ENCODE data around the gene OBP2A.
"Not testable (repeated sequence)": the region's sequence is repeated elsewhere in the genome, so short reads cannot be mapped to it uniquely, and the experiment has no call there.

OBP2A gene

DNA sequence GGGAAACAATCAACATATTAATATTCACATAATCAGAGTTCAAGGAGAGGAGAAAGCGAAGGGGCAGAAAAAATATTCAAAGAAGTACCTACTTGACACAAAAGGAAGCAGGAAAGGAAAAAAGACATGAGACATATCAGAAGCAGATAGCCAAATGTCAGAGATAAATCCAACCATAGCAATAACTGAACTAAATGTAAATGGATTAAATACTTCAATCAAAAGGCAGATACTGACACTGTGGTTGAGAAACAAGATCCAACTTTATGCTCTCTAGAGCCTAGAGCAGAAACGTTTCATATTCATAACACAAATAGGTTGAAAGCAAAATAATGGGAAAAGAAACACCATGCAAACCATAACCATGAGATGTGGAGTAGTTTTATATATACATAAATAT, 36.5 kb upstream of the OBP2A start:
- no peak for FAIRE-seq
- DNase-seq (ENCODE audit: low spot score) = no peak

DNA sequence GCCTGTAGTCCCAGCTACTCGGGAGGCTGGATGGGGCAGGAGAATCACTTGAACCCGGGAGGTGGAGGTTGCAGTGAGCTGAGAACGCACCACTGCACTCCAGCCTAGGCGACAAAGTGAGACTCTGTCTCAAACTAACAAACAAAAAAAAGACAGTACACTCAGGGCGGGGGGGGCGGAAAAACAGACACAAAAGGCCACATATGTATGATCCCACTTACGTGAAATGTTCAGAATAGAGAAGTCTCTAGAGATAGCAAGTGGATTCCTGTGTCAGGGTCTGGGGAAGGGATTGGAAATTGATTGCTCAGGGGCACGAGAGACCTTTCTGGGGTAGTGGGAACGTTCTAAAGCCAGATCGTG, 33.7 kb upstream of the OBP2A start:
- FAIRE-seq = no peak
- no peak for DNase-seq (ENCODE audit: low spot score)

DNA sequence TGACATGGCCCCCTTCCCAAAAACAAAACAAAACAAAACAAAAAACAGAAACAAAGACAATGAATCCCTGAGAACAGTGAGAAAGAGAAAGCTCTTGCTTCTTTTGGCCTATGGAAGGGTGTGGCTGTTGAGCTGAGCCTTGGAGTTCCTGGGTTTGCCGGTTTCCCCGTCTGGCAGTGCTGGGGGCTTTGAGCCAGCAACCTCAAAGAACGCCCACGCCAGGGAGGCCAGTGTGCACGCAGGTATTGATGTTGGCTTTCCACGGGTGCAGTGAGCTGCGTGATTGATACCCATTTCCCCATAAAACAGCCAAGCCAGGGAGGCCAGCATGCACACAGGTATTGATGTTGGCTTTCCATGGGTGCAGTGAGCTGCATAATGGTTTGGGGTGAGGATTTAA, 33.0 kb upstream of the OBP2A start:
- FAIRE-seq = no peak
- no peak for DNase-seq (ENCODE audit: low spot score)

DNA sequence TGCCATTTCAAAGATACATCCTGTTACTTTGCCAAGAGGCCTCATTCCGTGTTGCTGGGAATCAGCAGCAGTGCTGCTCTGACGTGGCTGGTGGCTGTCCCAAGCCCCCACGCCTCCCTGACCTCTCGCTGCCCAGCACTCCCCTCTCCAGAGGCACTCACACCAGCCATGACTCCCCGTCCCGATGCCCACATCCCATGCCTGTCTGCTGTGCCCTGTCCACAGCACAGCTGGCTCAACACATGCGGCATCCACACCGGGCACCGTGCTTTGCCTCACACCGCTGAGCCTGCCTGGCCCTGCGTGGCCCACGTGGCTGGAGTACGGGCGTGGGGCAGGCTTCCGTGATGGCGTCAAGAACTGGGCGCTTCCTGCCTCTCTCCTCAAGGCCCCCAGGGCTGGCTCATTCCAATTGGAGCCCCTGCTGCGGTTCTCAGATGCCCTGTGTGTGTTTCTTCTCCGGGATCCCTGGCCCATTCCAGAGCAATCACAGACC, 32.5 kb upstream of the OBP2A start:
- FAIRE-seq (peak; percentile 5), DNase-seq (ENCODE audit: low spot score) (no peak)

DNA sequence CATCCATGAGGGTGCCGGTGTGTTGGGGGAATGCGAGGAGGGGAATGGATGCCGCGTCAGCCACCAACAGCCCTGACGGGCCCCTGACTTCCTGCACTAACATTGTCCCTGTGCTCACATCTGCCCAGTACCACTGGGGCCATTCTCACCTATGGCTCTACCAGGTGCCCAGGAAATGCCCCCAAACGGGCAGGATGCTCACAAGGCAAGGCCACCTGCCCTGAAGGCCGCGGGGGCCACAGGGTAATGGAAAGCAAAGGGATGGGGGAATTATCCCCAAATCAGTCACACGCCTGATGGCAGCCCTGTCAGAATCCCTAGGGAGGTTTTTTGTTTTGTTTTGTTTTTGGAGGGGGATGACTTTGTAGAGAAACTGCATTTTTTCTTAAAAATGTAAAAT, 32.0 kb upstream of the OBP2A start:
- not testable (repeated sequence) for FAIRE-seq; DNase-seq (ENCODE audit: low spot score)

DNA sequence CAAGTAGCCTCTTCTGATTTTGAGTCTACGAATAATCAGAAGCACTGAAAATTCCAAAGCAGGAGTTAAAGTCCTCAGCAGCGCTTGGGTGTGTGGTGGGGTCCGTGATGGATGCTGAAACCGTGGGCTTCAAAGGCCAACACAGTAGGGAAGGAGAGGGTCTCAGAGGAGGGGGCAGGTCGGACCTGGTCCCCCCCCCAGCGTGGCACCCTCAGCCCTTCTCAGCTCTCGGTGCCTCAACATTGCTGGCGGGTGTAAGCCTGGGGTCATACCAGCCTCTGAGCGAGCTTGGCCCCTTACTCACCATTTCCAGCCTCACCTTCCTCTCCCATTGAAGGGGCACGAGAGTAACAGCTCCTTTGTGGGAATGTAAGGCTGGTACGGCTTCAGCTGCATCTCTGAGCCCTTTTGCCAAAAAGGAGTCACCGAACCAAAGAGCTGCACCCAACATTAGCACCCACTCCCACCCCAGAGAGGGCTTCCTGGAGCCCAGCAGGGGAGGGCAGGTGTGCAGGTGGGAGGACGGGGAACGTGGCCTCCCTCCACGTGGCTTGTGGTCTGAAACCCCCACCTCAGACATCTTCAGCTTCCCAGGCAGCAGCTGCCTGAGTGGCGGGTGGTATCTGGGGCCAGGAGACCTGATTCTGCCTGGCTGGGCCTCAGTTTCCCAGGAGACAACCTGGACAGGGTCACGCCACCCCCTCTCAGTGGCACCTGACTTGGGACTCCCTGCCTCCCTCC, 31.4 kb upstream of the OBP2A start:
- FAIRE-seq (no peak), DNase-seq (ENCODE audit: low spot score) (no peak)

DNA sequence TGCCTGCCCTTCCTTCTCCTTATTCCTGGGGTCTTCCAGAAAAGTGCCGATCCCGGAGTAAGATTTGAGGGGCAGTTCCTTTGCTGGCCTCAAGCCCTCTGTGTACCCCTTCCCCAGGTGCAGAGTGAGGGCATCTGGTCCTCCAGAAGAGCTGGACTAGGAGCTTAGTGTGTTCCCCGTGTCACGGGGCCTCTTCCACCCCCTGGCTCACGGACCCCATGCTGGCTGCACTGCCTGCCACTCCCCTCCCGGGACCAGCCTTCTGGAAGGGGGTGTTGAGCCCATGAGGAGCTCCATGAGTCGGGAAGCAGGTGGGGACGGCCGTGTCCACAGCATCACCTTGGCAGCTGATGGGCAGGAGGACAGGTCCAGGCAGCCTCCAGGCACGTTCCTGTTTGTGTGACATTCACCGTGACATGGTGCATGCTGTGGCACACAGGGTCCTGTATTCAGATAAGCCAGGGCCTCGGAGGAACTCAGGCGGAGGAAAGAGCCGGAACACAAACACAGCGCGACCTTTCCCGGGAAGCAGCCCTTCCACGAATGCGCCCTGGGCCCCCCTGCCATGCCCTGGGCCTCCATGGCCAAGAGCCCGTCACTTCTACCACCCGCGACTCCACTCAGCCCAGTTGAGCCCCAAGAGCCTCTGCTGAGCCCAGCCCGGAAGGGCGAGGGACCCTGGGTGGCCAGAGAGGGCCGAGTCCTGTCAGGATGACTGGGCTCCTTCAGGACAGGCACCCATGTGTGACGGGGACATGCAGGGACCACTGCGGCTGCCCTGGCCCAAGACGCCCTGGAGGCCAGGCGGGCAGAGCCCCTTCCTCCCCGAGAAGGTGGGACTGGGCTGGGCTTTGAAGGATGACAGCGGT, 30.6 kb upstream of the OBP2A start:
- FAIRE-seq (no peak), DNase-seq (ENCODE audit: low spot score) (no peak)

DNA sequence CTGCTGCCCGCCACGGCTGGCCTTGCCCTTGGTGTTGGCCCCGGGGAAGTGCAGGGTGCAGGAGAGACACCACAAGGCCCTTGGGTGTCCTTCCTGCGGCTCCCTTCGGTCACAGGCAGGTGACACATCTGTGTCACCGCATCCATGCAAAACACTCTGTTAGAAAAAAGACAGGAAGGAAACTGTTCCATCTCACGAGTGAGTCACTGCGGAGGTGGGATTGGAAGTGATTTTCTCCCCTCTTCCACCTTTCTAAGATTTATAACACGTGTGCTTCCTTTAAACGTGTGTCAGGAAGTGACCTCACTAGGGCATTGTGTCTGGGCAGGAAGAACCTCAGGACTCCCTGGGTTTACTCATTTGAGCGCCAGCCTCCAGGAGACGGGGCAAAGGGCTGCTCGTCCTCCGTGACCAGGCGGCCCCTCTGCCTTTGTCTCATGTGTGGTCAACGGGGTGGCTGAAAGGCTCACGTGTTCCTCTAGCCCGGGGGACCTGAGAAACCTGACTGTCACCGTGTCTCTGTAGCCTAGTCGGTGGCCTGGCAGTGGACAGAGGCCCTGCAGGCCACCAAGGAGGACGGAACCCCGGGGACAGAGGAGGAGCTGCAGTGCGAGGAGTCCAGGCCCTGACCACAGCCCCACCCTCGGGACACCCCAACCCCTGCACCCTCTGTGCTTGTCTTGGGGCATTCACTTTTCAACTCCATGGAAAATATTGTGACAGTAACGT, 29.6 kb upstream of the OBP2A start:
- DNase-seq (ENCODE audit: low spot score) = no peak
- FAIRE-seq = no peak

DNA sequence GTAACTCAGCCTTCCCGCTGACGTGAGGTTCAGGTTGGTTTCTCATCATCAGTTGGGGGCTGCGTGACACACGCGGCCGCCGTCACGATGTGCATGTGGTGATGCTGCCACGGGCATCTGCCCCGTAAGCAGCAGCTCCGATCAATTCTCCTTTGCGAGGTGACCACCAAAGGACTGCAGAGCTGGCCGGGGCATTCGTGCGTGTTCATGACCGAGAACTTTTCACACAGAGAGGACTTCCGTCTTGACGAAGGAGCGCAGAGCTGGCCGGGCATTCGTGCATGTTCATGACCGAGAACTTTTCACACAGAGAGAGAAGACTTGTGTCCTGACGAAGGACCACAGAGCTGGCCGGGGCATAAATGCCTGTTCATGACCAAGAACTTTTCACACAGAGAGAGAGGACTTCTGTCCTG, 28.5 kb upstream of the OBP2A start:
- DNase-seq (ENCODE audit: low spot score) (no peak), FAIRE-seq (no peak)

DNA sequence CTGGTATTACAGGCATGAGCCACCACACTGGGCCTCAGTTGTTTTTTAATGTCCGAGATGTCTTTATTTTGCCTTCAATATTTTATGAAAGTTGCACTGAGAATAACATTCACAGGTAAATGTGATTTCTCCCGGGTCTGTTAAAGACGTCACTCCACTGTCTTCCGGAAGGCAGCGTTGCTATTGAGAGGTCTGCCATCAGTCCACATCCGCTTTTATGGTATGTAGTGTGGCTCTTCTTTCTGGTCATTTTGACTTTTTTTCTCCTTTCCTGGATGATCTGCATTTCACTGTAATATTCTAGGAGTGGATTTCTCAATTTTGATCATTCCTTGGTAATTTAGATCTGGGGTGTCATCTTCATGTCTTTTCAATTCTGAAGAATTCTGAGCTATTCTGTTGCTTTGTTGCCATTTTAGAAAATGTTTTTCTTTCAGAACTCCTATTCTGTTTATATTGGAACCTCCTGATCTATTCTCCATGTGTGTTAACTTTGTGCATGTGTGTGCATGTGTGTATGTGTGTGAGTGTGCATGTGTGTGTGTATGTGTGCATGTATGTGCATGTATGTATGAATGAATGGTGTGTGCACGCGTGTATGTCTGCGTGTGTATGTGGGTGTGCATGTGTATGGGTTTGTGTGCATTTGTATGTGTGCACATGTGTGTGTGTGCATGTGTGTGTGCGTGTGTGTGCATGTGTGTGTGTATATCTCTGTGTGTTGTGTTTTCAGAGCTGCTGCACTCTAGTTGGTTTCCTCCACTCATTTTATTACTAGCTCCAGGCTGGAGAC, 26.6 kb upstream of the OBP2A start:
- DNase-seq (ENCODE audit: low spot score) = no peak
- peak; percentile 91 for FAIRE-seq

DNA sequence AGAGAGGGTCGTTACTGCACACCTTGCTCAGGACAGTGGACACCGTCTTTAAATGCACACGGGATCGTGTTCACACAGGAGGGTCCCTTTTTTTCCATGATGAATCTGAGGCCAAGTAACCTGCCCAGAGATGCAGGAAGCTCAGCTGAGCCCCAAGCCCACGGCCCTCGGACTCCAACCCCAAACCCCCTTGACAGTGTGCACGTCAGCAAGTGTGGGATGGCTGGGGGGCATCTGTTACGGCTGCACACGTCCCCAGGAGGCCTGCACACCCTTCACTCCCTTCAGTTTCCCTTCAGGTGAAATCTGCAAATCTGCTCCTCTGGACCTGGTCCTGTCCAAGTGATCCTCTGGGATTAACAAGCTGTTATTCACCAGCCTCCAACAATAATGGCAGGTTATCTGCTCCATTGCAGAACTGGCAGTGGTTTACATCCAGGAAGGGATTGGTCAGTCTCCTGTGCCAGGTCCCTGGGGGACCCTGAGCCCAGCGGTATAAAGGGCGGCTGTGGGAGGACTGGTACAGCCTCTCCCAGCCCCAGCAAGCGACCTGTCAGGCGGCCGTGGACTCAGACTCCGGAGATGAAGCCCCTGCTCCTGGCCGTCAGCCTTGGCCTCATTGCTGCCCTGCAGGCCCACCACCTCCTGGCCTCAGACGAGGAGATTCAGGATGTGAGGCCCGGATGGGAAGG, 24.9 kb upstream of the OBP2A start, which contains the start of gene LCN1:
Gene LCN1, plus strand, starts transcription at position 525 of the 692 bp plus-strand sequence. Its CDS starts 58 bp downstream, at position 583.
- FAIRE-seq (no peak), DNase-seq (ENCODE audit: low spot score) (no peak)

DNA sequence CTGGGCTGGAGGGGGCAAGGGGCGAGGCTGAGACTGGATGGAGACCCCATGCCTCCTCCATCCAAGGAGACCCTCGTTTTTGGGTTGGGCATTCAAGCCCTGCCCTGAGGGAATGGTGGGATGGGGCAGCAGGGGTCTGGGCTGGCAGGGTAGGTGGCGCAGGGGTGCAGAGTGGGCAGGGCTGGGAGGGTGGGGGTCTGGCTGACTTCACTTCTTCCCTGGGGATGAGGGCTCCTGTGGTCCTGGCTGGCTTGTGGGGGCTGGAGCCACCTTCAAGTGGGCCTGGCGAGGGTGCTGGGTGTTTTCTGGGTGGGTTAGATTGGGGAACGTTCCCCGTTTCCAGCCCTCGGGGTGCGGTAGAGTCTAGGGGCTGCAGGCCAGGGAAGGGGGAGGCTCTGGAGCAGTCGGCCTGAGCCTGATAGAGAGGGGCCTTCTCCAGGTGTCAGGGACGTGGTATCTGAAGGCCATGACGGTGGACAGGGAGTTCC, 24.3 kb upstream of the OBP2A start:
- no peak for DNase-seq (ENCODE audit: low spot score)
- no peak for FAIRE-seq

DNA sequence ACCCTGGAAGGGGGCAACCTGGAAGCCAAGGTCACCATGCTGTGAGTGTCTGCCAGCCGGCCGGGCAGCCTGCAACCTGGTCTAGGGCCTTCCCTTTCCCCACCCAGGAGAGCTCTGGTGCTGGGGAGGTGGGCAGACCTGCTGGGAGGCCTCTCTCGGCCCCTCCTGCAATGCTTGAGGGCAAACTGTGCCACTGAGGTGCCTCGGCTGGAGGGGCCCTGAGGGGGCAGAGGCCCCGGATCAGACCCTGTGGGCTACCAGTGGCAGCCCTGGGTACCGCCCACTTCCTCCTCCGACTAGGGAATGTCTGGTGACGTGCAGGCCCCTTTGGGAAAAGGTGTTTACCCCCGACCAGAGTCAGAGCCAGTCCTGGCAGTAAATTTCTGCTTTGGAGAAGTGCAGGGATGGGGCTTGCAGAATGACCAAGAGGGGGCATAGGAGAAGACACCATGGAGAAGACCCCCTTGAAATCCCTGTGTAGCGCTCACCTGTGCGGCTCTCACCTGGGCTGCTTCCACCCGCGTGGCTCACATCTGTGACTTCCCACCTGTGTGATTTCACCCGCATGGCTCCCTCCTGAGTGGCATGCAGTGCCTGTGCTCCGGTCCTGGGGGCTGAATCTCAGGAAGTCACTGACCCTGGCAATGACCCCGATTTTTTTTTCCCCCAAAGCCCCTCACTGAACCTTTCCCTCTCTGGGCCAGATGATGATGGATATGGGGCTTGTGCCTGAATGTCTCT, 23.6 kb upstream of the OBP2A start:
- DNase-seq (ENCODE audit: low spot score) (no peak), FAIRE-seq (no peak)

DNA sequence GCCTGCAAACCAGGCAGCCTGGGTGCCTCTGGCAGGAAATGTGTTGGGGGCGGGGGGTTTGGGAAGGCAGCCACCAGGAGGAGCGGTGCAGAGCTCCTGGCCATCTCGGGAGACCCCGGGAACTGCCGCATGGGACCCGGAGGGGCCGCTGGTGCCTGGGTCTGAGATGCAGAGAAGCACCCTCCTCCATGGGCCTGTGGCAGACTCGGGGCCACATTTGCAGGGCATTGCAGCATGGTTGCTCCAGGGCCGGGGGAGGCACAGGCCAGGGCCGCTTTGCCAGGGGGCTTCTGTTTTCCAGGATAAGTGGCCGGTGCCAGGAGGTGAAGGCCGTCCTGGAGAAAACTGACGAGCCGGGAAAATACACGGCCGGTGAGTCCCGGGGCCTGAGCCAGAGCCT, 23.0 kb upstream of the OBP2A start:
- FAIRE-seq = no peak

DNA sequence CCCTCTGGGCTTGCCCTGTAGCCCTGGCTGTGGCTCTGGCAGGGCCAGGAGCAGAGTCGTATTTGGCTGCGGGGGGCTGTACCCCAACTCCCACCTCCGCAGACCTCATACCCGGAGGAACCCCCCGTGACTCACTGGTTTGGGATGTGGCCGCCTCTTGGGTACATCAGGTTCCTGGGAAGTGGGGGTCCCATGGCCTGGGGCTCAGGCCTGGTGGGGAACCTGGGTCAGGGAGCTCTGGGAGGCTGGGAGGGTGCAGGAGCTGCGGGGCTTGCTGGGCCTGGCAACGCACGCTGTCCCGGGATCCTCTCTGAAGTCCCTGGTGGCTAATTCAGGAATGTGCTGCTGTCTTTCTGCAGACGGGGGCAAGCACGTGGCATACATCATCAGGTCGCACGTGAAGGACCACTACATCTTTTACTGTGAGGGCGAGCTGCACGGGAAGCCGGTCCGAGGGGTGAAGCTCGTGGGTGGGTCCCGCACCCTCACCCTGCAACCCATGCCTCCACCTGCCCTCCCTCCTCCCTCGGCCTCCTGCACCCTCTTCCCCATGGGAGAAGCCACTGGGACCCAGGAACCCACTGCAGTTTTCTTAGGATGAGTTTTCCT, 22.3 kb upstream of the OBP2A start:
- peak; percentile 20 for FAIRE-seq

More for the DNA sequence above, 23.0 kb upstream of the OBP2A start:
- DNase-seq (ENCODE audit: low spot score) = no peak

DNA sequence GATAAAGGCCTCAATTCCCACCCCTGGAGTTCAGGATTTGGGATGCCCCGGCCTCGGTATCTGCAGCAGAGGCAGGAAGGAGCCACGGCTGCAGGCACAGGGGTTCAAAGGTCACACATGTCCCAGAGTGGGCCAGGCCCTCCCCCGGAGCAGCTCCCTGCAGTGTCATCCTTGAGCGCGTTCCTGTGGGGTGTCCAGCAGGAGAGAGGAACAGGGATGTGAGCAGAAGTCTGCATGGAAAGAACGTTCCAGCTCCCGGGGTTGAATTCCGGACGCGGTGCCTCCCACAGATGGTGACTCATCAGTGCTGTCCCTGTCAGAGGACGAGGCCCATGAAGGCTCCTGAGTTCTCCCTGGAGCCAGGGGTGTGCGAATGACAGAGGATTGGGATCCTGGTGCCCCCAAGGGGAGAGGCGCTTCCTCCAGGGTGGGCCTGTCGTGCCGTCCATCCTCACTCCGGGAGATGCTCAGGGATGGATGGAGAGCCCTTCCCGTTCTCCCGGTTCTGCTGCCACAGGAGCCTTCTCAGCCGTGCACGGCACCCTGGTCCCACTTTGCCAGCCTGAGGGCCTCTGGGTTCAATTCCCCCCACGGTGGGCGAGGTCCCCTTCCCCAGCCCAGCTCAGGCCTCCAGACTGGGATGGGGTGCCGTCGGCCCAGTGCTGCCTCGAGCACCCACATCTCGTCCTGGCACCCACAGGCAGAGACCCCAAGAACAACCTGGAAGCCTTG, 21.6 kb upstream of the OBP2A start:
- DNase-seq (ENCODE audit: low spot score) (peak; percentile 54), FAIRE-seq (no peak)

More for the DNA sequence above, 22.3 kb upstream of the OBP2A start:
- DNase-seq (ENCODE audit: low spot score) = no peak

DNA sequence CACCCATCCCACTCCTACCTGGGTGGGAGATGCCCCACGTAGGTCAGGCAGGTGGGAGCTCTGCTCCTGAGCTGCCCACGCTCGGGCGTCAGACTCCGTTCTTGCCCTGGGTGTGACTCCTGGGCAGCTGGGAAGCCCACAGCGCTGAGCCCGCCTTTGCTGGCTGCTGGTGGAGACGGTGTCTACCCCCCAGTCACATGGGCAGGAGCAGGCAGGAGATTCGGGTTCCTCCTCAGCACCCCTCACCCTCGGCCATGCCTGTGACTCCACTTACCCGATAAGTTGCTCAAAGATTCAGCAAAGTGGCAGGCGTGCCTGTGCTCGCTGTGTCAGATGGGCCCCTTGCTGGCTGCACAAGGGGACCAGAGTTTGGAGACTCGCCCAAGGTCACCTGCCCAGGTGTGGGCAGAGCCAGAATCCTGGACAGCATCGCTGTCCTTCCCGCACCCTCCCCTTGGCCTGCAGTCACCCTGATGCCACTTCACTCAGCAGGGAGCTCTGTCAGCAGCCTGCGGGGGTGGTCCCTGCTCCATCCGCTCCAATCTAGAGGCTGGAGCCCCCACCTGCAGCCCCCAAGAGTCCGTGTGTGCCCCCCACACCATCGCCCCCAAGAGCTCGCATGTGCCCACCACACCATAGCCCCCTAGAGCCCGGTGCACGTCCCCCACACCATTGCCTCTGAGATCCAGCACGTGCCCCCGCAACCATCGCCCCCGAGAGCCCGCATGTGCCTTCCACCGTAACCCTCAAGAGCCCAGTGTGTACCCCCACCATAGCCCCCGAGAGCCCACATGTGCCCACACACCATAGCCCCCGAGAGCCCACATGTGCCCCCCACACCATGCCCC, 20.5 kb upstream of the OBP2A start:
- DNase-seq (ENCODE audit: low spot score) = no peak
- FAIRE-seq = no peak
